GM19025 (cell line): ENCODE measurements around the gene RASGRF1.

ENCODE experiments used
- ATAC-seq: cut with Tn5 transposase; IDR thresholded peaks from one replicate; pipeline ENCODE4 v1.9.1; 2021; ENCODE audit warnings: mild to moderate bottlenecking, low read depth, moderate library complexity; ENCODE audit not compliant: unreplicated experiment

The RASGRF1 gene

GRCh38 chr15:79102595-79102994 lies 12.0 kb upstream of the RASGRF1 start:
- no peak for ATAC-seq

DNA sequence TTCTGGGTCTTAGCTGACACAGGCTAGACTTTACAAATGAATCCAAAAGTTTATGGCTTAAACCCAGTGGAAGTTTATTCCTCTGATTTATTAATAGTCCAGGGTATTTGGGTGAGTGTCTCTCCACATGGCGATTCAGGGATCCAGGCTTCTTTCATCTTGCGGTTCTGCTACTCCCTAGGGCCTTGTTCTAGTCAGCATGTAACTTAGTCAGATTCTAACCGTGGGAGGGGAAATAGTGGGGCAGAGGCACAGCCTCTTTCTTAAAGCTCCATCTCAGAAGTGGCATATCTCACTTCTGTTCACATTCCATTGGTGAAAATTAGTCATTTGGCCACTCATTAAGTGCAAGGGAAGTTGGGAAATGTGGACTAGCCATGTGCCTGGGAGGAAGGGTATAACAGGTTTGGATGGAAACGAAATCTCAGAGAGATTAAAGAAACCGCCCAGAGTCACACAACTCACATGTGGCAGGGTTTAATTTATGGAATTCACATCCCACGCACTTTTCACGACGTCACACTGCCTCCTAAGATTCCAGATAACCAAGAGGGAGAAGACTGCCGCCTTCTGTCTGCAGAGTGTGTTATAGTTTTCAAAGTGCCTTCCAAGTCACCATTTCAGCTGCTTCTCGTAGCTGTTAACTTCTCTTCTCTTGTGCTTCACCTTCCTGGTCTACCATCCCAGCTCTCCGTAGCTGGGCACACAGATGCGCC lies 11.4 kb upstream of the RASGRF1 start:
- no peak for ATAC-seq

DNA sequence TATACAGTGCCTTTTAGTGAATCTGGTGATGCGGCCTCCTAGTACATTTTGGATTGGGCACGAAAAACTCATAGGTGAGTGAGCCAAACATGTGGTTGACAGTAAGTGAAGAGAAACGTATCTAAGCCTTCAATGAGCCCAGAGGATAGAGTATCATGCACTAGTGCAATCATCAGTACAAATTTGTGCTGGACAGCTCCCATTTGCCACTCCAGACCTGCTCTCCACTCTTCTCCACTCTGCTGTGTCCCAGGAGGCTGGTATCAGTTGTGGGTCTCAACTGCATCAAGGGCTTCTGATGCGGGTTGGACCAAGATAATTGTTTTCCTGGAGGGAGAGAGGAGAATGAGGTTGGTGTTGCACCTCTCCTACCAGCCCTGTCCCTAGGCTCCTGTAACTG lies 9.1 kb upstream of the RASGRF1 start:
- no peak for ATAC-seq

- no peak for ATAC-seq
Observed at GRCh38 chr15:79094611-79095021, 4.0 kb upstream of the RASGRF1 start.

GRCh38 chr15:79093352-79093935 lies 2.9 kb upstream of the RASGRF1 start:
- no peak for ATAC-seq

DNA sequence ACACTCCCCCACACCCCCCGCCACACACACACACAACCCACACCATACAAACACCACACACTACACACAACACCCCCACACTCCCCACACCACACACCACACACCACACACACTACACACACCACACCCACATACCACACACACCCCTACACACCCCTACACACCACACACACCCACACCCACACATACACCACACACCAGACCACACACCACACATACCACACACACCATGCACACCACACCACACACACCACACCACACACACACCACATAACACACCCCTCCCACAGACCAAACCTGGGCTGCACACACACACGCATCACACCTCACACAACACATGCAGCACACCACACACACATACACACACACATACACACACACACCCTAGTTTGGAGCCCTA lies 1.8 kb upstream of the RASGRF1 start:
- ATAC-seq, result no peak

DNA sequence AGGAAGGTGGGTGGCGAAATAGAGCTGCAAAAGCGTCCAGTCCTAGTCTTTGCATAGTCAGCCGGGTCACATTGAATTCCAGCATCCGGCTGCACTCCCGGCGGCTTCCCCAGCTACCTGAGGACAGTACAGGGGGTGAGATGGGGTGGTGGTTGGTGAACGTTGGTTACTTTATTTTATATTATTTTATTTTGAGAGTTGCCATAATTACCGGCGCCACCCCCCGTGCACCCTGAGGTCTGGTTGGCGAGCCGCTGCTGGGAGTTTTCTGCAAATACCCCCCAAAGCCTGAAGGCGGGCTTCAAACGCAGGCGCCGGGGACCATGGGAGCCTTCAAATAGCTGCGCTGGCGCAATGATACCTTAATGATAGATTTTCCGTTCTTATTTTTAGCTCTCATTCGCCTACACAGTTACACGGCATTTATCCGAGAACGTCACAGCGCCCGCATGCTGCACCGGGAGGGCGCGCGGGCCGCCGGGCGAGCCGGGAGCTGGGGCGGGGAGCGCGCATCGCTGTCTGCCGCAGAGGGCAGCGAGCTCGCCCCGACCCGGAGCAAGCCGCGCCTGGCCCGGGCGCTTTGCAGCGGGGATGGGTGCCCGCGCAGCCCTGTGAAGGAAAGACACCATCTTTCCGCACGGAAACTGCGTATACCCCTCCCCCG lies 756 bp upstream of the RASGRF1 start:
- ATAC-seq, result no peak

DNA sequence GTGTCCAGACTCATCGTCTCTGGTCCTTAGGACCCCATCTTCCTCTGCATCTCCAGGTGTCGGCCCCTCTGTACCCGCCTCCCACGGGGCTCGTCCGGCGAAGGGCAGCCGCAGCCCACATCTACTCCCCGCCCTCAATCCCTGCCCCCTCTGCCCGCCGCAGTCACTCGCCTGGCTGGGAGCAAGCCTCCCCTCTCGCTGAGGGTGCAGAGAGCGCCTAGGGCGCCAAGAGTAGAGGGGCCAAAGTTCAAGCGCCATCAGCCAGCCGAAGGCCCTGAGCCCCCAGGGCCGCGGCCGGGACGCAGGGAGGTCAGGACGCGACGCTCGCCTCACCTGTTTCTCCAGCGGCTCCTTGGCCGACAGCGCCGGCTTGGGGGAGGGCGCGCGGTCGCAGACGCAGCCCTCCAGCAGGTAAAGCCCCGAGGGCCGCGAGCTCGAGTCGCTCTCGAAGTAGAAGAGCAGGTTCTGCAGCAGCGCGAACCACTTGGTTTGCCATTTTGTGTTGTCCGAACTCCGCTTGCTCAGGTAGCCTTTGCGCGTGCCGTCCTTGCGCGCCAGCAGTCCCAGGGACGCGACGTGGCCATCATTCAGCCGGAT lies 592 bp downstream of the RASGRF1 start:
- no peak for ATAC-seq

DNA sequence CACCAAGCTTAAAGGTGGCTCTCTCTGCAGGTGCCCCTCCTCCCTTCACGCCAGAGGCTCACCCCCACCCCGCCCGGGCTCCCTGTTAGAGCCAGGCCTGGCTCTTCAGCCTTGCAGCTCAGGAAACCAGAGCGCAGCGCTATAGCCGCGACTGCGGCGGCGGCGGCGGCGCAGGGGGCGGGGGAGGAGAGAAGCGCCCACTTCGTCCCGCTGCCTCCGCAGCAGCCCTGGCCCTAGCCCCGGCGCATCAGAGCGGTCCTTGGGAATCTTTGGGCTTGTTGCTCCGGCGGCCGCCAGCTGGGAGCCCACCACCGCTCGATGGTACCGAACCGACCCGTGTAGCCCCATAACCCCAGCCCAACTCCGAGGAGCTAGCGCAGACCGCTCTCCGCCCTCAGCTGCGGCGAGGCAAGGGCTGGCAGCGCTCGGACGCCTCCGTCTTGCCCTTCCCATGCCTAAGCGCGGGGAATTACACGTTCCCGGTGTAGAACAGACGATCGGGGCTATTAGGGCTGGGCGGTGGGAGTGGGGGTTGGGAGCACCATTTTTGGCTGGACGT lies 1.2 kb downstream of the RASGRF1 start:
- no peak for ATAC-seq

- no peak for ATAC-seq
Observed at GRCh38 chr15:79088426-79089205, 2.0 kb downstream of the RASGRF1 start.

DNA sequence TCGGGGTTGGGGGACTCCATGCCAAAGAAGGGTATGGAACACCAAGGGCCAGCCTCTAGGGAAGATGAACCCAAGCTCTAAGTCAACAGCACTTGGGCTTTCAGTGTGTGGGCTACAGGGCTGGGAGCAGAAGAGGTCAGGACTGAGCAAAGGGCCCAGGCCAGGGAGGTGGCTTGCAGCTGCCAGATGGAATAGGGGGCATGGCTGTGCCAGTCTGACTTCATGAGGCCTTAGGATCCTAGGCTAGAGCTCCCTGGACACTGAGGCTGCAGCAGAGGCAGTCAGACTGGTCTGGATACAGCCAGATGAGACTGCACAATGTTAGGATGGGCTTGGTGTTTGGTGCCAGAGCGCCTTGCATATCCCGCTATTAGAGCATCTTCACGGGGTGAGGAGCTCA lies 3.8 kb downstream of the RASGRF1 start:
- ATAC-seq, result no peak

GRCh38 chr15:79084308-79084968 lies 6.1 kb downstream of the RASGRF1 start:
- ATAC-seq, result no peak

DNA sequence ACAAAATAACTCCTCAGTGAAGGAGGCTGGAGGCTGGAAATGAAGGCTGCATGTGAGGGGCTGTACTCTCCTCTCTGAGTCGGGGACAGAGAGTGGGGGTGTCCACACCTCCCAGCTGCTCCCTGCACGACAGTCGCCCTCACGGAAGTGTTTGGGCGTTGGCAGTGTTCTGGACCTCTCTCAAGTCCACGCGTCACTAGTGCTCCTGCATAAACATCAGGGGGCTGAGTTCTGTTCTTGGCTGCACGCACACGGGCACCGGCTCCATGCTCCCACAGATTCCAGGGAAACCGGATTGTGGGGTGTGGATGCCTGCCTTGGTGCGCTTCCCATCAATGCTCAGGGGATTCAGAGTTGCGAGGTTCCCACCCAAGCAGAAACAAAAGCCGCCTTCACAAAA lies 7.4 kb downstream of the RASGRF1 start:
- no peak for ATAC-seq

DNA sequence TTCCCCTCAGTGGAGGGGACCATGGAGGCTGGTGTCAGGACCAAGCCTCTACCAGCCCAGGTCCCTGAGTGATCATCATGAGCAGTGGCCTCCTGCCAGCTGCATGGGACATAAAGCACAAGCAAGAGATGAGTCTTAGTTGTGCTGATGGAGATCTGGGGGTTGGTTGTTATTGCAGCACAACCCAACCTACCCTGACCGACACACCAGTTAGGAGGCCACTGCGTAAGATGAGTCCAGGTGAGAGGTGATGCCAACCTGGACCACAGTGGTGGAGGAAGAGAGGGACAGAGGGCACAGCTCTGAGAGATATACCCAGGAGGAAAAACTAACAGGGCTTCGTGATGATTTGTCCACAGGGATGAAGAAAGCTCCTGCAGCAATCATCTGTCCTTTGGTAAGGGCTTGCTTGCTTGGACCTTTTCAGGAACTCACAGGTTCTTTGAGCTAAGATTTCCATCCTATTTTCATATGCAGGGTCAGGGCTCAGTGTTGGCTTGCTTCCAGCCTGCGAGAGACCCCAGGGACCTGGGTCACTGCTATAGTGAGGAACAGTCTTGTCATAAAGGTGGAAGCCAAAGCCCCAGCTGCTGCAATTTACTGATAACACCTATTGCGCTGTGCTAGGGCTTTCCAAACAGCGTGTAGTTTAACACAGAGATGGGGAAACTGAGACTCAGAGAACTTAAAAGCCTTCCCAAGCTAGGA lies 8.1 kb downstream of the RASGRF1 start:
- ATAC-seq, result no peak

- no peak for ATAC-seq
Observed at GRCh38 chr15:79078763-79079410, 11.7 kb downstream of the RASGRF1 start.

DNA sequence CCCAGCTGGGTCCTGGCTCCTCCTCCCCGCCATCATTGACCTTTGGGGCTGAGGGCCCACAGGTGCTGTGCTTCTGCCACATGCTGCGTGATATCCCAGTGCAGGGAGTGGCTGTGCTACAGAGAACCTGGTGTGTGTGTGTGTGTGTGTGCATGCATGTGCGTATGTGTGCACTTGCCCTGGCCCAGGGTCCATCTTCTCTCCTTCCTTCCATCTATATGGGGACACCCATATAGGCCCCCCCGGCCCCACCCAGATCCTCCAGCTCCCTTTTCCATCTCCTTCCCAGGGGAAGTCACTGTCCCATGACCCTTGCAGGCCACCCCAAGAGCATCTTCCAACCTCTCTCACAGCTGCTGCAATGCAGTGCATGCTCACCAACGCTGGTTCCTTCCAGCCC lies 12.6 kb downstream of the RASGRF1 start:
- ATAC-seq, result no peak

DNA sequence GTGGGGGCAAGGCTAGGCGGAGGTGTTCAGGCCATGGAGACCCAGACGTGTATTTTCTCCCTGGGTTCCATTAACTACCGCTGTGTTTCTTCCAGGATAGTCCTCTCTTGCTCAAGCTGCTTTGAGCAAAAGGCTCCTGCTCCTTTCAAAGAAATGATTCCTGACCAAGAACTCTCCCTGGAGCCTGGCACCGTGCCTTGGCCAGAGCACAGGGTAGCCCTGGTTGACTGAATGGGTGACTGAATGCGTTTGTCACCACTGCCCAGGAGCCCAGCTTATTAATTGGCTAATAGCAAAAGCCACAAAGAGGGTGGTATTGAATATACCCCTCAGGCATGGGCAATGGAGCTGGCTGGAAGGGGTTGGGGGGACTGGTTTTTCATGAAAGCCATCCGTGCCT lies 13.9 kb downstream of the RASGRF1 start:
- no peak for ATAC-seq

DNA sequence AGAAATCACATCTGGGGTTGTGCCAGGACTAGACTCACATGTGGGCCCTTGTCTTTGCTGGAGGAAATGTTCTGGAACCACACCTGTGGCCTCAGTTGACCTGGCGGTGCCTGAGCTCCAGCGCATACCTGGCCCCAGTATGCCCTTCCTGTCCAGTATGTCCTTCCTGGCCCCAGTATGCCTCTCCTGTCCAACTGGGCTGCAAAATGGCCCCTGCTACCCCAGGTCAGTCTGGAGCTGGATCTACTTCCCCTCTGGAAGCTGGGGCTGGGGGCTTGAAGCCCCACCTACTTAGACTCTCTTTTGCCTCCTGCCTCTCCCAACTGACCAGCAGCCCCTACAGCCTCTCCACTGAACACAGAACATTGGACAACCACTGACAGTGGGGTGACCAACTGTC lies 15.3 kb downstream of the RASGRF1 start:
- no peak for ATAC-seq

- ATAC-seq, result no peak
Observed at GRCh38 chr15:79073336-79073735, 17.2 kb downstream of the RASGRF1 start.
